HPDE6-E6E7 (cell line): ENCODE data around the gene TMEM259.

ENCODE experiments used
- DNase-seq: peaks from one replicate; pipeline ENCODE4 v3.0.0; 2011; ENCODE audit warnings: missing footprints; ENCODE audit errors: extremely low spot score

Gene TMEM259

GRCh38 chr19:988510-988909 lies 32.4 kb downstream of the TMEM259 start:
- DNase-seq, result no peak

GRCh38 chr19:988081-988480 lies 32.8 kb downstream of the TMEM259 start:
- DNase-seq, result no peak

GRCh38 chr19:986083-986482 lies 34.8 kb downstream of the TMEM259 start:
- no peak for DNase-seq

GRCh38 chr19:984165-984967 lies 36.6 kb downstream of the TMEM259 start, which contains the start of gene WDR18:
Gene WDR18 (plus strand): TSS chr19:984345. CDS start chr19:984354, 9 bp downstream.
- peak; percentile 97 for DNase-seq

GRCh38 chr19:982567-983170 lies 38.3 kb downstream of the TMEM259 start:
- DNase-seq, result peak; percentile 79

- DNase-seq, result no peak
Observed at GRCh38 chr19:980133-980998, 40.6 kb downstream of the TMEM259 start.

- DNase-seq, result no peak
Observed at GRCh38 chr19:979318-979741, 41.6 kb downstream of the TMEM259 start.

GRCh38 chr19:977058-977464 lies 43.9 kb downstream of the TMEM259 start:
- DNase-seq, result no peak

- no peak for DNase-seq
Observed at GRCh38 chr19:976476-976875, 44.4 kb downstream of the TMEM259 start.

GRCh38 chr19:974564-975257 lies 46.2 kb downstream of the TMEM259 start:
- no peak for DNase-seq

GRCh38 chr19:973726-974563 lies 47.0 kb downstream of the TMEM259 start:
- DNase-seq, result no peak

- no peak for DNase-seq
Observed at GRCh38 chr19:972281-972680, 48.6 kb downstream of the TMEM259 start.

- DNase-seq, result no peak
Observed at GRCh38 chr19:971795-972194, 49.1 kb downstream of the TMEM259 start.

- DNase-seq, result no peak
Observed at GRCh38 chr19:970695-971094, 50.2 kb downstream of the TMEM259 start.

- no peak for DNase-seq
Observed at GRCh38 chr19:966485-967088, 54.3 kb downstream of the TMEM259 start.

GRCh38 chr19:964761-965694 lies 55.9 kb downstream of the TMEM259 start:
- no peak for DNase-seq

GRCh38 chr19:964116-964520 lies 56.8 kb downstream of the TMEM259 start:
- no peak for DNase-seq

- no peak for DNase-seq
Observed at GRCh38 chr19:963486-963951, 57.4 kb downstream of the TMEM259 start.
